ENCODE measurements around the gene CRAMP1. TPM values are rescaled to one million over a fixed set of nuclear protein-coding genes. Genes with fewer than 3 reads are reported as not detected.

Gene CRAMP1
- total and polyA plus RNA-seq, 7 donors: 3.3 to 13.1 (median 8.6) TPM

GRCh38 chr16:1676661-1677060 is 64.5 kb downstream of the CRAMP1 start:
- no peak for TF ChIP-seq CTCF (IDR thresholded peaks at IDR 0.05)
- Histone ChIP-seq H3K4me3 (no peak overlapping the region), H3K27me3 (ENCODE audit: insufficient read depth in 3 of 3, low read length in 2 of 3) (no peaks in the 10 kb centered on the region), H3K27ac (no peak overlapping the region), H3K4me1 (peaks cover 6% of the 10 kb centered on the region), H3K9me3 (no peaks in the 10 kb centered on the region), H3K36me3 (ENCODE audit: insufficient read depth in 1 of 2, low read depth in 1 of 2) (peaks cover 3 to 48% of the 10 kb centered on the region in 2 donors)
- no peak for ATAC-seq
- no peak for DNase-seq
- intact Hi-C loops (cut with DNase I): loop anchor here in 1 of 2 donors (5.0 kb wide), 1 partner anchor 64 kb away; the partner anchor contains the start of genes CRAMP1 and IFT140
- 92 to 93% (median 92%) methylated on average over 12 of the region's 12 CpGs for WGBS, 3 donors

GRCh38 chr16:1677339-1677738 is 65.2 kb downstream of the CRAMP1 start:
- Histone ChIP-seq H3K9me3 (no peaks in the 10 kb centered on the region), H3K4me1 (peaks cover 6% of the 10 kb centered on the region), H3K27ac (peak overlapping the region; percentile 71), H3K27me3 (ENCODE audit: insufficient read depth in 3 of 3, low read length in 2 of 3) (no peaks in the 10 kb centered on the region), H3K4me3 (peak overlapping the region; percentile 81), H3K36me3 (ENCODE audit: insufficient read depth in 1 of 2, low read depth in 1 of 2) (peaks cover 3 to 42% of the 10 kb centered on the region in 2 donors)
- intact Hi-C loops (cut with DNase I): loop anchor here in 1 of 2 donors (5.0 kb wide), 1 partner anchor 65 kb away; the partner anchor contains the start of genes CRAMP1 and IFT140
- no peak for TF ChIP-seq CTCF (IDR thresholded peaks at IDR 0.05)
- ATAC-seq (no peak), DNase-seq (no peak)
- 89 to 90% (median 89%) methylated on average over 18 of the region's 18 CpGs for WGBS, 3 donors

GRCh38 chr16:1677942-1678499 is 65.9 kb downstream of the CRAMP1 start, which contains the start of gene JPT2:
JPT2 (plus strand) TSS chr16:1678279; CDS start chr16:1678313, 34 bp downstream.
- Histone ChIP-seq H3K27ac (peak within 1 kb of the TSS; percentile 71), H3K4me1 (peaks cover 6% of the 10 kb centered on the region), H3K9me3 (no peaks in the 10 kb centered on the region), H3K36me3 (ENCODE audit: insufficient read depth in 1 of 2, low read depth in 1 of 2) (peaks cover 3 to 36% of the 10 kb centered on the region in 2 donors), H3K4me3 (peak within 1 kb of the TSS; percentile 81), H3K27me3 (ENCODE audit: insufficient read depth in 3 of 3, low read length in 2 of 3) (no peaks in the 10 kb centered on the region)
- TF ChIP-seq CTCF (IDR thresholded peaks at IDR 0.05): no peak
- intact Hi-C loops (cut with DNase I): loop anchor here in 1 of 2 donors (5.0 kb wide), 1 partner anchor 66 kb away; the partner anchor contains the start of genes CRAMP1 and IFT140
- DNase-seq (peak; percentile 97 to 98), ATAC-seq (peak; percentile 97 to 99 (median 98))
- 0 to 1% (median 1%) methylated on average over 62 to 79 of the region's 79 CpGs for WGBS, 3 donors

GRCh38 chr16:1678500-1679098 is 66.4 kb downstream of the CRAMP1 start:
- intact Hi-C loops (cut with DNase I): loop anchor here in 1 of 2 donors (5.0 kb wide), 1 partner anchor 66 kb away; the partner anchor contains the start of genes CRAMP1 and IFT140
- 2 to 3% (median 3%) methylated on average over 30 to 45 of the region's 45 CpGs for WGBS, 3 donors
- no peaks in the 10 kb centered on the region for H3K27me3 ChIP-seq (ENCODE audit: insufficient read depth in 3 of 3, low read length in 2 of 3)

More at GRCh38 chr16:1678500-1679098, 66.4 kb downstream of the CRAMP1 start:
- no peak for TF ChIP-seq CTCF (IDR thresholded peaks at IDR 0.05)
- no peaks in the 10 kb centered on the region for H3K9me3 ChIP-seq
- peaks cover 6% of the 10 kb centered on the region for H3K4me1 ChIP-seq
- DNase-seq (peak in 1 of 2 donors; percentile 39), ATAC-seq (peak; percentile 9 to 41 (median 28))
- peak overlapping the region; percentile 71 for H3K27ac ChIP-seq
- peak overlapping the region; percentile 81 for H3K4me3 ChIP-seq
- peaks cover 3 to 36% of the 10 kb centered on the region in 2 donors for H3K36me3 ChIP-seq (ENCODE audit: insufficient read depth in 1 of 2, low read depth in 1 of 2)

Data from psoas muscle (tissue), 8 donors.